HK-2 (cell line): ENCODE data around the gene ETS1.

Experiments used
- DNase-seq: peaks from one replicate; pipeline ENCODE4 v3.0.0-alpha.2; 2018; ENCODE audit not compliant: unreplicated experiment

ETS1 gene

DNA sequence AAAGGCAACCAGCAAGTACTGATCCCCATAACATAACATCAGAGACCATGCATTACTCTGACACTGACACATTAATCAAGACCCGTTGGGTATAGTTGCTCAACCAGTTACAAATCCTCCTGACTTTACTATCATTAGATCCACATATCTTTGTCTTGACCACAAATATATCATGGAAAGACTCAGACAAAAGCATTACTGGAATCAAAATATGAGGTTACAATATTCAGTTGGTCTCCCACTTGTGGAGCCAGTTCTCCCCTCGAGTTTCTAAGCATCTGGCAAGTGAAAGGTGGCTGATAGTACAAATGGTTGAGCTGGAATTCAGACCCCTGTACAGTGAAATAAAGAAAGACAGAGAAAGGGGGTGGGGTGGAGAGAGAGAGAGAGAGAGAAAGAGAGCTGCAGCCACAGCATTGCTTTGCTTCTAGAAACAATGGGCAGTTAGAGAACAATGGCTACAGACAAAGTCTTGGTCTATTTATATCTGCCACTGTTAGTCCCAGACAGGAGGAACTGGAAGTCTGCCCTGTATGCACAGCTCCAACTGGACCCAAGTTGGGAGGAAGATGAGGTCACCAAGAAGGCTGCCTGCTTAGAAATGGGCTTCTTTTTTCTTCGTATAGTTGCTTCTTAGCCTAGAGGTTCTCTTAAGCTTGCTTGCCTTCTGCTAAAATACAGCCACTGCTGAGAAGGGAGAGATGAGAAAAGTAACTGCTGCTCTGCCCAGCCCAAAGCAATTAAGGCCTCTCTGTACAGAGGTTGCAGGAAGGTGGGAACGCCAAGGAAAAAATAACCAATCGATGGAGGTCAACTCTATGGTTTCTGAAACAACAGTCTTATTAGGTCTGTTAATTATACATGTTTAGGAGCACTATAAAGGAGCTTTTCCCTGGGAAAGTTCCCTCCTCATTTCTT, 85.5 kb downstream of the ETS1 start:
- no peak for DNase-seq

DNA sequence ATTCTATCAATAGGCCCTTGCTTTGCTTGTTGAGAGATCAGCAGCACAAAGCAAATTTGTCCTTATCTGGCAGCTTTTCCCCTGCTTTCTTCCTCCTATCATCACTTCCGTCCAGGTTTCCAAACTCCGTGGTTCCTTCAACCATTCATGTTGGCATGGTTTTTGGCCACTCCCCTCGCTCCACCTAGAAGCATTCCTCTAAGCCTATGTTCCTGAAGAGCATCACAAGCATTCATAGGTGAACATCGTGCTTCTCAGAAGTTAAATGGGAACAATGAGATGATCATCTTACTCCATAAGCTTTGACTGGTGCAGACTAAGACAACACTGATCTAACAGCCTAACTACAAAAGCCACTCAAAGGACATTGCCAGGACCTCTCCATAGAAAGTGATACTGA, 86.3 kb downstream of the ETS1 start:
- no peak for DNase-seq

DNA sequence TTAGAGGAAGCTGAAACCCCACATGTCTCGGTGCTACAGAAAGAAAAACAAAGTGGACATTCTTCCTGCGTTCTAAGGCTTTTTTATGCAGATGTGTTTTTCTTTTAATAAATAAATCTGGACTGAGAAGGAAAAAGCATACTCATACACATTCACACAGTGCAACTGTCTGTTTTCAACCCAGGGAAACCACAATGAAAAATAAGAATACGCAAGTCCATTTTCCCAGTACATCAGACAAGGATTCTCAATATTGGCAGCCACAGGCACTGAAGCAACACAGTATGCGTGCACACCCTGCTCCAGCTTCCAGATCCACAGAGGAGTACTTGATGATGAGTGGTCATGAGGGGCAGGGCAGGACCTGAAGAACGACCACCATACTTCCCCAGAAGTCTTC, 86.9 kb downstream of the ETS1 start:
- DNase-seq: no peak

DNA sequence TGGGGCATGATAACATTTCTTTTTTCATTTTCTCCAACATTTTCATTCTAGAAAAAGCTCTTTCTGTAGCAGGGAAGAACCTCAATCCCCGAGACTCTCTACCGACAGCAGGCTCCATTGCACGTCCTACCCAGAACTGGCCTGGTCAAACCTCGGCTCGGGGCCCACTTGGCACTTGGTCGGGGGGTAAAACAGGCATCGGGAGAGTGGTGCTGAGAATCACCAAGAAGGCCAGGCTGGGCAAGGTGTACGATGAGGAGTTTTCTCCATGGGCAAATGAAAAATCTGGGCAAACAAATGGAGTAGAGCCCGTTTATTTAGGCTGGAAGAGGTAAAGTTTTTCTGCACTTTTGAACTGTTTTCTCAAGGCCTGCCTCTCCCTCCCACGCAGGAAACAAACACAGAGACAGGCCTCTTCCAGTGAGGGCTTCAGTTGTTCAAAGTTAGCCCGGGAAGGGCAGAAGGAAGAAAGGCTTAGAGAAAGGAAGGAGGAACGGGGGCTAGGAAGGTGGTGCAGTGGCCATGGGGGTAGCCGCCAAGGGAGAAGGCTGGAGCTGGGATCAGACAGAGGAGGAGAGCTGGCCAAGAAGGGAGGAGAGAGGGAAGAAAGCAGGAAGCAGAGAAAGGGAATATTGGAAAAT, 87.6 kb downstream of the ETS1 start:
- no peak for DNase-seq

DNA sequence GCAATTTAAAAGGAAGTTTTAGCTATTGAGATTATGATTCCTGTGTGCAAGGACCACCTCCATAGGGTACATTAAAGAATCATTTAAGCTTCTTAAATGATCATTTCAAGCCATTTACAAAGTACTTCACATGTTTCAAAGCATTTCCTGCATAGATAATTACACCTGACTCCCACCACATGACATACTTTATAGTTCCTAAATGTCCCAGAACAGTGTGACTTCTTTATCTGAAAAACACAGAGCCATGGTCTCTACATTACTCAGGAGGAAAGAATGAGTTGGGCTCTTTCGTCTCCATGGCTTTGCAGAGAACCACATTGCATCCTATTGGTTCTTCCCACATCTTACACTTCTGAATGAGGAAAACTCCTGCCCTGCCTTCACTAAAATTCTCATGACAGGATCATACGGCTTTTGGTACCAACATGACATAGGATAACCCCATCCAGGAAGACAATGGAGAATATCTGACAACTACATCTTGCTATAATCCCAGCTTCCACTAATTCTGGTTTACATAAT, 88.6 kb downstream of the ETS1 start:
- no peak for DNase-seq

DNA sequence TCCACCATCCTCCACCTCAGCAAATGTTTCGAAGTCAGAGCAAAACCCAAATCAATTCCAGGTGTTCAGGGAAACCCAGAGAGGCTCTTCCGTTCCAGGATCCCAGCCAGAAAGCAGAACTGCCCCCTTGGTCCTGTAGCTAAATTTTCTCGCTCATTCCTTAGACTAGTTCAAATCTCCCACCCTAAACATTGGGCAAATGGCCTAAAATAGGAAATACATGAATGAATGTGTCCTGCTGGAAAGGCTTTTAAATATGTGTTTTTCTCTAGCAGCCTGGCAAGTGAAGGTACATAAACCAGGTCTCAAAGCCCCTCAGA, 89.6 kb downstream of the ETS1 start:
- DNase-seq: no peak

DNA sequence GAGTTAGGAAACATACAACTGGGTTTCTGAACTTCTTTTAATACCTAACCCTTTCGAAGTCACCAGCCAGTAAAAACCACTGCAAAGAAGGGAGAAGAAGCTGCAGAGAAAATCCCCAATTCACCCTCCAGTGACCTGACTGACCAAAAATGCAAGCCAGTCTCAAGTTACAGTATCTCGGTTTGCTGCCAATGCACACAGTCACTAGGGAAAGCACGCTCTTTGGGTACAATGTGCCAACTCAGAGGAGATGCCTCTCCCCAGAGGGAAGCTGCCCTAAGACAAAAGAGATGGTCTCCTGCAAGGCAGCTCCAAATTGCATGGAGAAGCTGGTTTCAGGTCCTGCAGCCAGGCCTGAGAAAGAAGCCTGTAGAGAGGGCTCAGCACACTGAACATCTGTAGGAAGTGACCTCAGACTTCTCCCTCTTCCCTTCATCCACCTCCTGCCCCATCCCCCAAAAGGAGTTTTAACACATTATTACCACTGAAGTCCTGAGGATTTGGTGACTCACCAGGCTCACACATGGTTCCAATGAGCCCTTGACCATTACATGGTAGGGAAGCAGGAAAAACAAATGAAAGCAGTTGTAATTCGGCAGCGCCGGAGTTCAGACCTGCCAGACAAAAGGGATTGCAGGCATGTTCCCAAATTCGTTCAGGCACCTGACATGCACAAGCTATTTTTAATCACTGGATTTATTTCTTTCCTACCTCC, 90.1 kb downstream of the ETS1 start:
- peak; percentile 54 for DNase-seq

DNA sequence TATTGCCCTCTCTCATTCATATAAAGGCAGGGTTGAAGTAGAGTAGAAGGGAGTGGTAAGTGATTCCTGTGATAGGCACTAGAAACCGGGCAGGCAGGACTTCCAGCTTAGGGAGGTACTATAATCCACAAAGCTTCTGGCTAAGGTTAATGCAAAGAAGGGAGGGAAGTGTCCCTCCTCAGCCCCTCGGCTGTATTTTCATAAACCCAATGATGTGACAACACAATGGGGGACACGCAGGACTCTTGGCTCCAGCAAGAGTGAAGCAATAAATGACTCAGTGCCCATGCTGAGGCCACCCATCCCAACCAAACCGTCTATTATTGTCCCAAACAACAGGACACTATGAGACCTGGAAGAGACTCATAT, 90.7 kb downstream of the ETS1 start:
- DNase-seq: no peak

DNA sequence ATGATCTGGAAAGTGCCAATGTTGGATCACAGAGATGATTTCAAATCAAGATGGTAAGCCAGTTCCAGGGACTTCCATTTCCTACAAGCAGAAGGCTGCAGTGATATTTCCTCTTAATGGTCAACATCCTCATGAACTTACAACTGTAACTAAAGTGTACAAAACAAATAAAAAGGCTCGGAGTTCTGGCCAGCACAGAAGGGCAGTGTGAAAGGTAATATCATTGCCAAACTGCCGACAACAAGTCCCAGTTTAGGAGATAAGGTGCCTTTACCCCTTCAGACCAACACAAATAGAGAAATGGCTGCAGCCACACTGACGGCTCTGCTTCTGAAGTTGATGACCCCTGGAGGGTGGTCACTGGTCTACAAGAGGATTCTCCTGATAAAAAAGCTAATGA, 91.1 kb downstream of the ETS1 start:
- no peak for DNase-seq

DNA sequence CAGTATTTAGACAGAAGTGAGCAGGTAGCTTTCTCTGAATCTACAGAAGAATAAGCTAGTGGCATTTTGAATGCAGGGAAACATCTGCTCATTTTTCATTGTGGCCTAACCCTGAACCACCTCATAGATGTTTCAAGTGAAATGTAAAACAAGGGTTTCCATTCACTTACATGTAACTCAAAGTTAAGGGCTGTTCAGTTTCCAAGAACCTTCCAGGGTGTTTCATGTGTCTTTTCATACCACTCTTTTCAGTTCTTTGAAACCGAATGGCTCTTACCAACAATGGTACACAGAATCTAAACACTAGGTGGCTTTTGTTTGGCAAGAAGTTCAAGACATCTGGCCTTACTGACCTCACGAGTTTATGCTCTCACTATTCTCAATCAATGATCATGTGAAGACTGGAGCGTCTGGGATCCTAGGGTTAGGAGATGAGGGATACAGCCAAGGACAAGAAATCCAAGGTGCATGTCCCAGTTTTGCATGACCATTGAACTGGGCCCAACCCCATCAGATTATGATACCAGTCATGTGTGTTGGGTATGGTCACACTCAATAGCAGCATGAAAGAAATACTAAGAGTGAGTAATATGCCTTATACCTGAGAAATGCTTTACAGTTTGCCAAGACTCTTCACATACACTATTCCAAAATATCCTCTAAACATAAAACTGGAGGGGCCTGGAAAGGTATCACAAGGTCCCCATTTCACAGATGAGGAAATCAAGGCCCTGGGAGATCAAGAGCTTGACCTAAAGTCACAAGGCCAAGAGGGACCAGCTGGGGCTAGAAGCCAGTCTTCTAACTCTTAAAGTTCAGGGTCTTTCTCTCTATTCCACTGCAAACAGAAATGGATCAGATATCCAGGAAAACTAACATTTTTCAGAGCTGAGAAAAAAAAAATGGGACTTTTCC, 92.7 kb downstream of the ETS1 start:
- no peak for DNase-seq

DNA sequence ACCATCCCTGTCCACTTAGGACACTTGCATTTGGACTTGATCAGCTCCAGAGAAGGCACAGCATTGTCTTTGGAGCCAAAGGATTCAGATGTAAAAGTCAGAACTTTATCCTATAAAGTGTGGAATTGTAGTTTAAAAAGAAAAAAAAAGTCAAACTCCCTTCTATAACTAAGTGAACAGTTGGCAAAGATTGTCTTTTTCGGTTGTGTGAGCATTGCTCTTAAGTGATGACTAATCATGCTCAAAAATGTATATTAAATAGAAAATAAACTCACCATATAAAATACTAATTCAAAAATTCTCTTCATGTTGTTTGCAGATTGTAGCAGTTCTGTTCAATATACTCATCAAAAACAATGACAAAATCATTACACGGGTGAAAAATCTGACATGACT, 93.8 kb downstream of the ETS1 start:
- no peak for DNase-seq

DNA sequence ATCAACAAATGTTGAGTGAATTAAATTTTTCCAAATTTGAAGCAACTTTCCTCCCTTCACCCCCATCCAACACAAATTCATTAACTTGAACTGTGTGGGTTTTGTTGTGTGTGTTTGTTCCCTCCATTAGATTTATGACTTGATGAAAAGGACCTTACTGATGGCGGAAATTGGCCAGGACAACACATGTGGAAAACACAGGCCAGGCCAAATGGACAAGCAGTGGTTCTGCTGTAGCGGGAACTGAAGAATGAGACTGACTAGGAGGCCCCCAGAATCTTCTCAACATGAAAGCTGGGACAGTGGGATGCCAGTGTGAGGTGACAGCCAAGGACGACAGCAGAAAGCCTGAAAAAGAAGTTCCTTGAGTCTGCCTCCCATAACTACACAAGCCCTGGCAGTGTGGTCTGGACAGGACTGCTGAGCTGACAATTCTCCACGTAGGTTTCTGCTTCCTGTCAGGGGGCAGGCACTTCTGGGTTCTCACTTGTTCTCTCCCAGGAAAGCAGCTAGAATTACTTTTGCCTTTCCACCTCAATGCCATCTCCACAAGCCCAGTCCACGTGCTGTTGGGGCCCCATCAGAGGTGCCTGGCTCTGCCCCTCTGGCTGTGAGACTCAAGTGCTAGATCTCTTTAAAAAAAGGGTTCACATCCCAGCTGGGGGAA, 94.3 kb downstream of the ETS1 start:
- no peak for DNase-seq

DNA sequence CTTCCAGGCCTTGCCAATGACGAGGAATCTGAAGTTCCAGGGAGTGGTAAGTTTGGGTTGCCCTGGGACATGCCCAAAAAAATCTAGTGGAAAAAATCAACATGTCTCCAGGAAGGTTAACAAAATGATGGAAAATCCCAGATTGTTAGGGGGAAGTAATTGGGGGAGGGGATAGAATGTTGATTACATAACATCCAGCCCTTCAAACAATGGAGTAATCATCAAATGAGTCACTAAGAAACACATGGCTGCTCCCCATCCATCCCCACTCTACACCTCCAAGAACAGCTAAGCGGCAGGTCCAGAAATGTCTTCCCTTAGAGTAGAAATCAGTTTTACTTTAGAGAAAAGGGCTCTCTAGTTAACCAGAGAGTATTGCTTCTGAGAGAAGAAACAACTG, 94.9 kb downstream of the ETS1 start:
- DNase-seq: no peak

DNA sequence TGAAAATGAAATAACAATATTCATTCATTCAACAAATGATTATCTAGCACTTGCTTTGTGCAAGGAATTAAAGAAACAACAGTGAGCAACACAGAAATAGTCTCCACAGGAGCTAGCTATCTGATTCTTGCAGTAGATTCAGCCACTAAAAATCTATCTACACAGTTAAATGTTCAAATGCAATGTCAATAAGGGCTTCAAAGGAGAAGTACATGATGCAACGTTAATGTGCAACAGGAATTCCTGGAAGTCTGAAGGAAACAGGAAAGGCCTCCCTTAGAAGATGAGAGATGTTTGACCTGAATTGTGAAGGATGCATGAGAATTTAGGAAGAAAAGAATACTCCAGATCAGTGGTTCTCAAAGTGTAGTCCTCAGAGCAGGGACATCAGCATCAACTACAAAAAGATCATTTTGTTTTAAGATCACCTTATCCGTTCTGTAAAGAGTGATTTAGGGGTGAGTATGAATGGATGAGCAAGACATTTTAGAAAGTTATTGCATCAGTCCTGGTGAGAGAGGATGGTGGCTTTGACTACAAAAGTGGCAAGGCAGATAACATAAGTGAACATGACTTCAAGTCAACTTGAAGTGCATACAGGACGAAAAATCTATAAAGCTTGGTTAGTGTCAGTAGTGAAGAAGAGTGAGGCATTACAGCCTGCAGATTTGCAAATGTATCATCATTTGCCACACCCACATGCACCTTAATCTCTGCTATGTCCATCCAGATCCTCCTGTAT, 96.0 kb downstream of the ETS1 start:
- DNase-seq: no peak

DNA sequence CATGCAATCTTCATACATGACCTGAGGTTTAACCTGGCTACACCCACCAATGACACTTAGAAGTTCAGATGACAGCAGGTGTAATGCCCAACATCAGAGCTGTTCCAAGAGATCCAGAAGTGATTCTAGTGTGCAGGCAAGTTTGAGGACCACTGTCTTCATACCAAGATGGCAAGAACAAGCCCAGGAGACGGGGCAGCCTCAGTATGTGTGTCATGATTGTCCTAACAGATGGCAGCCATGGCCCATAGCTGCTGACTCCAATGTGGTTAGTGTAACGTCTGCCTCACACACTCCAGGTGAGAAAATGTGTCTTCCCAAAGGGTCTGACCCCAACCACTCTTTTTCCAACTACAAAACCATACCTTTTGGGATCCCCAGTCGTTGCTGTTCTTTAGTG, 97.3 kb downstream of the ETS1 start:
- no peak for DNase-seq

DNA sequence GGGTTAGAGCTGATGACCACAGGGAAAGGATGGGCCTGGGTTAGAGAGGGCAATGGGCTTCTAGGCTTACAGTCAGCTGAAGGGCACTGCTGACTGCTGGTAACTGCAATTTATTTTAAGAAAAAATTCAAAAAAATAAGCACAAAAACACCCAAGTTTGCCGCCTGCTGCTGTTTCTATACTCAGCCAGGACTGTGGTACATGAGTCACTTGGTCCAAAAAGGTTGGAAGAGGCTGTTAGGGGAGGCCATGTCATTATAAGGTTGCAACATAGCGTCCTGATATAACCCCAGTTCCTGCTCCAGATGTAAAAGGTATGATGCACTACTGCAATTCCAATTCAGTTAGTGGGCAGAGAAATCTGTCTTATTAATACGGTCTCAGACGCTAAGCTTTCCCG, 98.9 kb downstream of the ETS1 start:
- no peak for DNase-seq

DNA sequence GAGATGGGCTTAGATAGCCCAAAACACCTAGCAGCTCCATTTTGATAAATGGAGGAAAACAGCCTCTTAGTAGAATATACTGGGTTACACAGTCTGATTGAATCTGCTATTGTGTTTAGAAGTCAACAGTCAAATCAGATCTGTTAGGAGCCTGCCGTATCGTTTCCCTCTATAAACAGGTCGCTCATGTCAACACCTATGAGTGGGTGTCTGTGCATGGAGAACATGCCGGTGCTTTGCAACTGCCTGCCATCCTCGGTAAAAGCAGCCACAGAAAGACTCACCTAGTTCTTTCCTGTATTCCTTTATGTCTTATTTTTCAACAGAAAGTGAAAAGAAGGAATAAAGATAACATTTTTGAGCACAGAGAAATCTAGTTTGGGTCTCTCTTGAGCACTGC, 99.4 kb downstream of the ETS1 start:
- DNase-seq: no peak

DNA sequence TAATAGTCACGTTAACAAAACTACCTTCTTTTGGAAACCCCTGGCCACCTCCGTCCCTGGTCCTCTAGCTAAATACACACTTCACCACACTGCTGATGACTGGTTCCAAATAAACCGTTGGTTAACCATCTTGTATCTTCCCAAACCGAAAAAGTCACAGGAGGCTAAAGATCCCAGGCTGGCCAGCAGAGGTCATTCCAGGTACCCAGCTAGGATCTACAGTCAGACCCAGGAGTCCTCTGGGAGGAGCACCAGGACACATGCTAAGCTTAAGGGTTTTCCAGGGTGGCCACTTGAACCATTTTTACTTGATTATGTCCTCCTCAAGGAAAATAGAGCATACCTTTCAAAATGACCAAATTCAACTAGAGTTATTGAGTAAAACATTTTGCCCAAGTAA, 103.2 kb downstream of the ETS1 start:
- no peak for DNase-seq

DNA sequence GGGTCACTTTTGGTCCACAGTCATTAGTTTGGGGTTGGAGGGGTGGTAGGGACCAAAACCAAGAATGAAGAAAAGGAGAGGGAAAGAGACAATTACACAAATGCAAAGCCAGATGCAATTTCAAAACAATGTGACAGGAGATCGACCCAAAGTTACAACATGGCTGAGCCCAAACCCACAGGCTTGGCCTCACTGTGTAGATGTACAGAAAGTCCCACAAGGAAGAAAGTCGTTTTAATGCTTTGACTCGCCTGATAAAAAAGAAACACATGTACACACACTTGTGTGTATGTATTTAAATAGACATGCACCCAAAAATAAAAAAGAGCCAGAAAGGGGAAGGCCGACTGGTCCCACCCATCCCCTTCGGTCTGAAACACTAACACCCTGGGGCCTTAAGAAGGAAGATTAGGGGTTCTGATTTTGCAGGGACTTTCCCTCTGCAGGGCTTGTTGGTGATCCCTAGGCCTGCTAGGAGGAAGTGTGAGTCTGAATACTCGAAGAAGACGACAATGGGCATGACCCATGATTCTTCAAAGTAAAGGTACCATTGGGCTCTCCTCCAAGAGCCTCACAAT, 104.1 kb downstream of the ETS1 start:
- DNase-seq: no peak

DNA sequence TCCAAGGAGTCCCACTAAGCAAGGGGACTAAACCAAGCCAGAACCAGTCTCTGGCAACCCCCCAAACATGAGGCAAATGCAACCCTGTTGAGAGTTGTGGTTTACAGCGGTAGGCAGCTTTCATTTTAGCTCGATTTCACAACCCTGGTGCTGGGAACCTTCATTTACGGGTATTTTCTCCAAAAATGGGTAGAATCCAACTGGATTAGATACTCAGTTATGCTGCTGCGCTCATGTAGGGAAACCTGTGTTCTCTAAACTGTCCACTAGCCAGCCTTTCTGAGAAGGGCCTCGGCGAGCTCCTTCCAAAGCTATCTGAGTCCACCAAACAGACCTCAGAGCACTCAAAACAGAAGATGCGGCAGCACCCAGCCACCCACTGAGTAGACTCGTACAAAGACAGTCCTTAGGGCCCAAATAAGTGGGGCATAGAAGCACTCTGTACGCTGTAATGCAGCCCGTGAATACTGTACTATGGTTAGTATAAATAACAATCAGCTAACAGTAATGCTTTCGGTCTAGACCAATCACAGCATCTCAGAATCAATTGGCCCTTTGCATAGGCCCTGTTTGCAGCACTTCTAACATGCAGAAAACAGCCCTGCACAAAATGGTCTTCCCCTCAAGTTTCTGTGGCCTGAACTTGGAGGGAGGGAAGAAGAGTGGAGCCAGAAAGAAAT, 104.7 kb downstream of the ETS1 start:
- DNase-seq: no peak
